Measurements from ENCODE around the gene ADAM17.
"Not testable (repeated sequence)": the region's sequence is repeated elsewhere in the genome, so short reads cannot be mapped to it uniquely, and the experiment has no call there.

Gene ADAM17

DNA sequence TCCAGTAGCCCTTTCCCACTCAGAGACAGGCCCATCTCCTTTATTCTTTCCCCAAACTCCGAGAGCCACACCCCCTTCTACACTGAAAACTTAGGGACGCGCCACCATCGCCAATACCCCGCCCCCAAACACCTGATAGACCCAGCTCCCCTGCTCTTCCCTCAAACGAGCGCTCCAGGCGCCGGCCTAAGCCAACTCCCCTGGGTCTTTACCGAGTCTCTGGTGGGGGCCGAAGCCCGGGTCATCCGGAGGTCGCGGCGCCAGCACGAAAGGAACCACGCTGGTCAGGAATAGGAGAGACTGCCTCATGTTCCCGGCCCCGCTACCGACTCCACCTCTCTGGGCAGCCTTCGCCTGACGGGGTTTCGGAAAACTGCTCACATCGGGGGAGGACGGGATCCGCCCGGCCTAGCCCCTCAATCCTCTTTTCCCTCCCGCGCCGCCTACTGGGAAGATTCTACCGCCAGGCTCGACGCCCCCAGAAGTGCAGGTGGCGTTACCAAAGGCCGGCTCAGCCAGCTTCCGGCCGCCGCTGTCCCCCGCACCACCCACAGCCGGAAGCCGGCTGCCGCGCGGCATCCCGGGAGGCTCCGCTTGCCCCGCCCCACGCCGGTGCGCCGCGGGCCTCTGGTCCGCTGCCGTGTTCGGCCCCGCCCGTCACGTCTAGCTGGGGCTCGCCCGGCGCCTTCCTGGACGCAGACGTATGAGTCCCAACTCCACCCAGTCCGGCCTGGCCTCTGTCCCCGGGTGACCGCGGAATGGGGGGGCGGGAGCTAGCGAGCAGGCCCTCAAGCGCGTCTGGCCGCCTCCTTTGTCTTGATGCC lies at the start of gene ADAM17:
TSS of gene ADAM17 (minus strand) at position 534 of the 824 bp plus-strand sequence. CDS start at position 309, 225 bp downstream.
- DNase-seq (ENCODE audit: low read depth in 2 of 2), result peak; percentile 88 to 90

DNA sequence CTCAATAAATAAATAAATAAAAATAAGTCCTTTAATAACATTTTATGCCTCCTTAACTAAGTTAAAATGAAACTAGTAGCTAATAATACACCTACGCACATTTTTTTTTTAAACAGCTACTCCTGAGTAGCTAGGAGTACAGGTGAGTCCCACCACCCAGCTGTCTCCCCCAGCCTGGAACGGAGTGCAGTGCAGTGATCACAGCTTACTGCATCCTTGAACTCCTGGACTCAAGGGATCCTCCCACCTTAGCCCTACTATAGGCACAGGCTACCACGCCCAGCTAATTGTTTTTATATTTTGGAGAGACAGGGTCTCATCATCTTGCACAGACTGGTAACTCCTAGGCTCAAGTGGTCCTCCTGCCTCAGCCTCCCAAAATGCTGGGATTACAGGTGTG lies 46.8 kb upstream of the ADAM17 start:
- no peak for DNase-seq (ENCODE audit: low read depth in 2 of 2)

DNA sequence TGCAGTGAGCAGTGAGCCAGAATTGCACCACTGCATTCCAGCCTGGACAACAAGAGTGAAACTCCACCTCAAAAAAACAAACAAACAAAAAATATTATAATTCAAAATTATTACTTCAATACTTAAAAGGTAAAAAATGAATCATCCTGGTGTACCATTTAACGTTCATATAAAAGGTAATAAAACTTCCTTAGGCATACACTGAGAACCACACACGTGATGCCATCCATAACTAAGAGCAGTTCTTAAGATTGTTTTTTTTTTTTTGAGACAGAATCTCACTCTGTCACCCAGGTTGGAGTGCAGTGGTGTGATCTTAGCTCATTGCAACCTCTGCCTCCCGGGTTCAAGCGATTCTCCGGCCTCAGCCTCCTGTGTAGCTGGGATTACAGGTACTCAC lies 45.8 kb upstream of the ADAM17 start:
- DNase-seq (ENCODE audit: low read depth in 2 of 2), result no peak

DNA sequence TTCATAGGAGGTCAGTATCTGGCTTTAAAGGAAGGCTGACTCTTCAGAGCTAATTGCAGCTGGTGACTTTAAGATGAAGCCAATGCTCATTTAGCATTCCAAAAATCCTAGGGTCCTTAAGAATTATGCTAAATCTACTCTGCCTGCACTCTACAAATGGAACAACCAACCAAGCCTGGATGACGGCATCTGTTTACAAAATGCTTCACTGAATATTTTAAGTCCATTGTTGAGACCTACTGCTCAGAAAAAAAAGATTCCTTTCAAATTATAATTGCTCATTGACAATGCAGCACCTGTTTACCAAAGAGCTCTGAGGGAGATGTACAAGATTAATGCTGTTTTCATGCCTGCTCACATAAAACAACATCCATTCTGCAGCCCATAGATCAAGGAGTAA lies 43.8 kb upstream of the ADAM17 start:
- no peak for DNase-seq (ENCODE audit: low read depth in 2 of 2)

DNA sequence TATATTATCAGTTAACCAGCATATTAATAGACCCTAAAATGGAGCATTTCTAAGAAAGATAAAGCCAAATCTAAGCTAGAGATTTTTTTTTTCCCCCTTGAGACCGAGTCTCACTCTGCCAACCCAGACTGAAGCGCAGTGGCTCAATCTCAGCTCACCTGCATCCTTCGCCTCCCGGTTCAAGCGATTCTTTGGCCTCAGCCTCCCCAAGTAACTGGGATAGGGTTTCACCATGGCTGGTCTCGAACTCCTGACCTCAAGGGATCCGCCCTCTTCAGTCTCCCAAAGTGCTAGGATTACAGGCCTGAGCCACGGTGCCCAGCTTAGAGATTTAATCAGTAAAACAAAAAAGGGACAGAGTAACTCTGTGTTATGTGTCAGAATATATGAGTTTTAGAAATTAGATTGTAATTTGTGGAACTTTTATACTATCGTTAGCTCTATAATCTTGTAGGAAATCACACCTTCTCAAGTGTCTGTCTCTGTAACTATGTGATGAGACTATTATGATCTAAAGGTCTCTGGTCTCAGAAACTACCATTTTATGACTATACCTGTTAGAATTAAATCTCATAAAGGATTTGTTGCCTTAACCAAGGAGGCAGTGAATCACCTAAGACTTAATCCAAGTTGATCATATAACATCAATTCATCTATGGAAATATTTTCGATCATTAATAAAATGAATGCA lies 41.1 kb upstream of the ADAM17 start:
- no peak for DNase-seq (ENCODE audit: low read depth in 2 of 2)

DNA sequence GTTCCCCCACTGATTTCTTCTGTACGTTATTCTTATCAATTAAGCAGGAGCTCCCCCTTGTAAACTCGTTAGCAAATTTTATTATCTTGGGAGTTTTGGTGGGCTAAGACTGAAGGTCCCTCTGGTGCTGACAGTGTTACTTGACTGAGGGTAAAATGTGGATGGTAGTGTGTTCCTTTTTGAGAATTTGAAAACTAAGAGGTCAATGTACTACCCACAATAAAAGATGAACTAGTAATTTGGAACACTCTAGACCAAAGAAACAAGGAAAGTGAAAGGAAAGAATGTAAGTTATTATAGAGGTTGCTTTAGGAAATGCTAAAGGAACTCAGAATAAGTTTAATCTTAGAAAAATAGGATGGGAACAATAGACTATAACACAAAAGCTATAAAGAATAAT lies 40.1 kb upstream of the ADAM17 start:
- DNase-seq (ENCODE audit: low read depth in 2 of 2), result no peak

DNA sequence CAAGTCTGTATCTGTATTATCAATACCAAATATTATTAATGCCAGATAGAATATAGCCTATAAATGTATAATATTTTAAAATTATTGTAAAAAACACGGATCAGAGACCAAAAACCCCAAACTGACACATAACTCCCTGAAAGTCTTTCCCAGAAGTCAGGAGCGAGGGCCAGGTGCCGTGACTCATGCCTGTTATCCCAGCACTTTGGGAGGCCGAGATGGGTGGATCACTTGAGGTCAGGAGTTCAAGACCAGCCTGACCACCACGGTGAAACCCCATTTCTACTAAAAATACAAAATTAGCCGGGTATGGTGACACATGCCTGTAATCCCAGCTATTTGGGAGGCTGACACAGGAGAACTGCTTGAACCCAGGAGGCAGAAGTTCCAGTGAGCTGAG lies 39.6 kb upstream of the ADAM17 start:
- not testable (repeated sequence) for DNase-seq (ENCODE audit: low read depth in 2 of 2)

DNA sequence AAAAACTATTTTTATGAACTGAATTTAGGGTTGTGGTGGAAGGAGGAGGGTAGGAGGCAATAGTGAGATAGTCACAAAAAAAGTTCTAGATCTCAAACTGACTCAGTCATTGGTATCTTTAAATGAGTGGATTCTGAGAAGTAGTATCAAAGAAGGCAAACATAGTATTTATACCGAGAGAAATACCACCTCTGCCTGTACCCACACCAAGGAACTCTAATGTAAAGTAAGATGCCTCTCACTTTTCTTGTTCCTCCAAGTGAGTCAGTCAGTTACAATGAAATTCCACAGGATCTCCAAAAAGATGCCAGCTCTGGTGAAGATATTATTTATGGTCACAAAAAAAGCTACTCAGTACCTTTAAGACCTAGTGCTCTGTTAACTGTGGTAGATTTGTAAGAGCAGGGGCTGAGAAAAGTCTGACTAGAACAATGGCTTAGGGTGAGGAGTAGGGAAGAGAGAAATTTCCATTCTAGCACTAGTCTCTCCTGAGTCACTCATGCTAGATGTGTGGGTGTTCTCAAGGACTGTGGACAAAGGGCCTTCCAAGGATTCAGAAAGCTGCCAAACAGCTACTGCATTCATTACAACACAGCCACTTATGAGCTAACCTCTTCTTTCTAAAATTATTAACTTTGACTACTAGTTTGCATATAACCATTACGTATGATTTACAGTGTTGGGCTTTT lies 38.9 kb upstream of the ADAM17 start:
- peak; percentile 26 to 37 for DNase-seq (ENCODE audit: low read depth in 2 of 2)

DNA sequence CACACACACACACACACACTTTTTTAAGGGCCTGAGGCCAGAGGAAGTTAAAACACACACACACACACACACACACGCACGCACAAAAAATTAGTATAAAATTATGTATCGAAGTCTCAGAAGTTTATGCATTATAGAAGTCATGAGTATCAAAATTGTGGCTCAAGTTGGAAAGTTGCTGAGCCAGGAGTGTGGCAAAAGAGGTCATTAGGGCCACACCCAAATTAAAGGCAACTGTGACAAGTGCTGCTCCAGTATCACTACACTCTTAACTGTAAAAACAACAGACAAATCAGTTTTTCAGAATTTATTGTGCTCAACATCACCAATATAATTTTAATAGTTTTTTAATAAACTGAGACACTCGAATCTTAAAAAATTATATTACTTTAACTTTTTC lies 38.3 kb upstream of the ADAM17 start:
- DNase-seq (ENCODE audit: low read depth in 2 of 2), result no peak

DNA sequence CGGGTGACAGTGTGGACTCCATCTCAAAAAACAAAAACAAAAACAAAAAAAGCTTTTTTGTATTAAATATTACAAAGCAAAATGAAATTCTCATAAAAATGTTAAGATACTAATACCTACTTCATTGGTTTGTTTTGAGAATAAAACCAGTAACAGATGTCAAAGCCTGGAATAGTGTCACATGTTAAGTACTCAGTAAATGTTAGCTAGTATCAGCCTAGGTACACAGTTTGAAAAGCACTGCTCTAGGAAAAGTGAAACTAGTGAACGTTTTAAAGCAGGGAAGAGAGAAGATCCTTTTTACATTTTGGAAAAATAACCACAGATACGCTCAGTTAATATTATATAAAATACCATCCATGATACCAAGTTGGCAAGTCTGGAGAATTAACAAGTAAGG lies 37.1 kb upstream of the ADAM17 start:
- no peak for DNase-seq (ENCODE audit: low read depth in 2 of 2)

DNA sequence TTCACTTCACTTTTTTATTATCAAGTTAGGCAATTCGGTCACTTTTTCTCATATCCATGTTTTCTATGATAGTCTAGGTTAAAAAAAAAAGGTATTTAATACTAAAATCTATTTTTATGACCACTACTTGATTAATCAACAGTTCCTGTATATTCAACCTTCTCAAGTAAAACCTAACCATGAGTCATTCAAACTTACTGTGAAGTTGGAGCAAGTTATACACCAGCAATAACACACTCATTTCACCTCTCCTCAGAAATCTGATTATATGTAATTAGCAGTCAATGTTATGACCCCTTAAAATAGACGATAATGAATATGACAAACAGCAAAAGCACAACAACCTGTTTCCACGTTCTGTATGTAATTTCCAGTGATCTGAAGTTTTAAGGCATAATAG lies 35.0 kb upstream of the ADAM17 start:
- DNase-seq (ENCODE audit: low read depth in 2 of 2), result no peak

DNA sequence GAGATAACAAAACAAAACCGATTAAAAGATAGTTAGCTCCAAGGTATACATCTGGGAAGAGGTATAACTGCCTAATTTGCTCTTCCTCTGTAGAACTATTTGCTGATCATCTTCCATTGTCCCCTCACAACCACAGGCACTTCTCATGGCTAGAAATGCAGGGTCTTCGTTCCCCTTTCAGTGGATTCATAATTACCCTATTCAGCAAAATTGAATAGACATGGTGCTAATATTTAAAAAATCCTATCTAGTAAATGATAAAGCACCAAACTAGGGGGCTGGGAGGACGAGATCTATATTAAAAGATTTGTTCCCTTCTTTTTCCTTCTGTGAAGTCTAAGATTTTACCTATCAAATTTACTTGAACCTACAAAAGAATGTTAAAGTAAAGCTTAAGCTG lies 30.8 kb upstream of the ADAM17 start:
- DNase-seq (ENCODE audit: low read depth in 2 of 2), result no peak

DNA sequence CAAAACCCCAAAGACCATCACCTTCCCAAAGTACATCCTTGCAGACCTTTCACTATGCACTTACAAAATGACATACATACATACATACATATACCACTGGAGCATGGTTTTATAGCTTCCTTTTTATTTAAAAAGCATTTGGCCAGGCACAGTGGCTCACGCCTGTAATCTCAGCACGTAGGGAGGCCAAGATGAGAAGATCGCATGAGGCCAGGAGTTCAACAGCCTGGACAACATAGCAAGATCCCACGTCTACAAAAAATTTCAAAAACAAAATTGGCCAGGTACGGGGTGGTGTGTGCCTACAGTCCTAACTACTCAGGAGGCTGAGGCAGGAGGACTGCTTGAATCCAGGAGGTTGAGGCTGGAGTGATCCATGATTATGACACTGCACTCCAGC lies 29.9 kb upstream of the ADAM17 start:
- no peak for DNase-seq (ENCODE audit: low read depth in 2 of 2)

DNA sequence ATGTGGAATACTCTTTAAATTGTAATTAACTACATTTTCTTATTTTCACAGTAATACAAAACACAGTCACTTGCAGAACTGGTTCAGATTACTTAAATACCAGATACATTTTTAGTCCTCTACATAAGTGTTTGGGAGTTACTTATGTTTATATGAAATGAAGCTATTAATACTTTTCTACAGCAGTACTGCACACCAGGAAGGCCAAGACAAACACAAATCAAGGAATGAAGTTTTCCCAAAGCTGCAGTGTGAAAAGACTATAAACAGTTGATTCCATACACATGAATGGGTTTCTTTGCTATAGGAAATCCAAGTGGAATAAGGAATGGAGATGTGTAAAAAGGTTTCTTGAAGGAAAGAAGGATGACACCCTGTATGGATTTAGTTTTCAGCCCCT lies 29.3 kb upstream of the ADAM17 start:
- DNase-seq (ENCODE audit: low read depth in 2 of 2), result not testable (repeated sequence)

DNA sequence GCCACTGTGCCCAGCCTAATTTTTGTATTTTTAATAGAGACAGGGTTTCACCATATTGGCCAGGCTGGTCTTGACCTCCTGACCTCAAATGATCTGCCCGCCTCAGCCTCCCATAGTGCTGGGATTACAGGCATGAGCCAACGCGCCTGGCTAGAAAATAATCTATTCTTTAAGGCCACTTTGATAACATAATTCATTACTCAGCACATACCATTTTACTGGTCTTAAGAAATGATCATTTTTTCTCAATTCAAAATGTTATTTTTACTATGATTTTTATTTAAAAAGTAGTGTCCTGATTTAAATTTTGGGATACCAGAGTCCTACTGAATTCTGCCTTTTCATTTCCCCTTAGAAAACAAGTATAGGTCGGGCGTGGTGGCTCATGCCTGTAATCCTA lies 27.0 kb upstream of the ADAM17 start:
- no peak for DNase-seq (ENCODE audit: low read depth in 2 of 2)

DNA sequence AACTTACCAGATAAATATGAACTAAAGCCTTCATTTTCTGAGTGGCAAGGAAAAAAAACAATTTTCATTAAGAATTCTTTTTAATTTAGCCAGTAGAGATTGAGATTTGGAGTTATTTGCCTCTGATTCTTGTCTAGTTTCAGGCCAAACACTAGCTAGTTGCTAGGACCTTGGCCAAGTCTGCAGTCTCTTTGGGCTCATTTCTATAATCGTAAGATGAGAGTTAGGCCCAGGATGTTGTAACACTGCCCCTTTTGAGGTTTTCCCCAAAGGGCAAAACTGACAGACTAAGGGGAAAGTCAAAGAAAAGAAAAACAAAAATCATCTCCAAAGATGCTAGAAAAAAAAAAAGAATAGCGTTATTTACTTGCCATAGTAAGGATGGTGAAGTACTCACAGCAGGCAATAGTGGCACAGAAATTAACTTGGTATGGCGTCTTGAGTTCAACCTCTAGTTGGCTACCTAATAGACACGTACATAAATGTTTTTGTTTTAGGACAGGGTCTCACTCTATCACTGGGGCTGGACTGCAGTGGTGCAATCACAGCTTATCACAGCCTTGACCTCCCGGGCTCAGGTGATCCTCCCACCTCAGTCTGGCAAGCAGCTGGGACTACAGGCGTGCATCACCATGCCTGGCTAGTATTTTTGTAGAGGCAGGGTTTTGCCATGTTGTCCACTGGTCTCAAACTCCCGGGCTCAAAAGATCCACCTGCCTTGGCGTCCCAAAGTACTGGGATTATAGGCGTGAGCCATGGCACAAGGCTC lies 23.0 kb upstream of the ADAM17 start:
- no peak for DNase-seq (ENCODE audit: low read depth in 2 of 2)

DNA sequence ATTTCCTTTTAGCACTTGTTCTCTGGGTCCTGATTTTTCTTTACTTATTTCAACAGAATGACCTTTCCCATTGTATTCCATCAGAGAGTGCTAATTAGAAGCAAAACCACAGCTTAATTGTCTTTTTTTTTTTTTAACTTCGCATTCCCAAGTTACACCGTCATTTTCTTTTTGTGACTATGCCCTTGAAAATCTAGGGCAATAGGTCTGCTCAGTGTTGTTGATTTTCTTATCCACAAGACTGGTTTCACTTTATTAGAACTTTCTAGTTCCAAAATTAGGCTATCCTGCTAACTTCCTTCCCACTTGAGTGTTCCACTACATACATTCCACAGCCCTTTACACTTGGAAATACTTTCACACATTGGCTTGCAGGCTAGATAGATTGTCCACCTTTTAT lies 18.7 kb upstream of the ADAM17 start:
- DNase-seq (ENCODE audit: low read depth in 2 of 2), result no peak

DNA sequence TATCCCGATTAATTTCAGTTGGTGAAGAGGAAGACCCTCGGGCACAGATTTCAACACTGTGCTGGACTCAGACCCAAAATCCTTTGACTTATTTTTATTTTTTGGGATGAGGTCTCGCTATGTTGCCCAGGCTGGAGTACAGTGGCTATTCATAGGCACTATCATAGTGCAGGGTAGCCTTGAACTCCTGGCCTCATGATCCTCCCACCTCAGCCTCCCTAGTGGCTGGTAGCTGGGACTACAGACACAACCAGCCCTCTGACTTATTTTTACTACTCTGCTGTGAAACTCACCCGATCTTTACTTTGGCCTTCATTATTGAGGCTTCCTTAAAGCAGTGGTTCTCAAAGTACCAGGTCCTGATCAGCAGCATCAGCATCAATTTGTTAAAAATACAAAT lies 18.2 kb upstream of the ADAM17 start:
- no peak for DNase-seq (ENCODE audit: low read depth in 2 of 2)

DNA sequence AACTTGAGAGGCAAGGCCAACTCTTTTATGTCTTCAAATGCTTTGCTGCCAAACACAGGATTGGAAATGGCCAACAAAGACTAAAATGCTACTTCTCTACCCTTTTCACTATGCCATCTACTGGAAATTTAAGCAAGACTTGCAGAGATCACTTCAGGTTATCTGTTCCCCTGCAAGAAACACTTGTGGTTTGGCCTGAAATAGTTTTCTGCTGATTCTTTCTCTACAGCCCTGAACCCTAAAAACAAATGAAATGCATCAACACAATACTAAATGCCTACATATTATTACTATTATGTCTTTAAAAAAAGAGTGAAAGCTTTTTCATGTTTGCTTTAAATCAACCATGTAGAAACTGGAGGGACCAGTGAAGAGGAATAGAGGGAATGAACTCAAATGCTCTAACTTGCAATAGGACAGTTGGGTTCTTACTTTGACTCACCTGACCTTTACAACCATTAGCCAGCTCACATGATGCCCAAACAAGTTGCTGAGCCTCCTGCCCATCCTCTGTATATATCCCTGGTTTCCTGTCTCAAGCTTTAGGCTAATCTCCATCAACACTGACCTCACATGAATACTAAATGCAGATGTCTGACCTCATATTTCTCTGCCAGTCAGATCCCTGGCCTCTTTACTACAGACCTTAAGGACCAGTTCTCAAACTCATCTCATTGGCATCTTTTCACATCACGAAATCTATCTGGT lies 17.5 kb upstream of the ADAM17 start:
- DNase-seq (ENCODE audit: low read depth in 2 of 2), result no peak

DNA sequence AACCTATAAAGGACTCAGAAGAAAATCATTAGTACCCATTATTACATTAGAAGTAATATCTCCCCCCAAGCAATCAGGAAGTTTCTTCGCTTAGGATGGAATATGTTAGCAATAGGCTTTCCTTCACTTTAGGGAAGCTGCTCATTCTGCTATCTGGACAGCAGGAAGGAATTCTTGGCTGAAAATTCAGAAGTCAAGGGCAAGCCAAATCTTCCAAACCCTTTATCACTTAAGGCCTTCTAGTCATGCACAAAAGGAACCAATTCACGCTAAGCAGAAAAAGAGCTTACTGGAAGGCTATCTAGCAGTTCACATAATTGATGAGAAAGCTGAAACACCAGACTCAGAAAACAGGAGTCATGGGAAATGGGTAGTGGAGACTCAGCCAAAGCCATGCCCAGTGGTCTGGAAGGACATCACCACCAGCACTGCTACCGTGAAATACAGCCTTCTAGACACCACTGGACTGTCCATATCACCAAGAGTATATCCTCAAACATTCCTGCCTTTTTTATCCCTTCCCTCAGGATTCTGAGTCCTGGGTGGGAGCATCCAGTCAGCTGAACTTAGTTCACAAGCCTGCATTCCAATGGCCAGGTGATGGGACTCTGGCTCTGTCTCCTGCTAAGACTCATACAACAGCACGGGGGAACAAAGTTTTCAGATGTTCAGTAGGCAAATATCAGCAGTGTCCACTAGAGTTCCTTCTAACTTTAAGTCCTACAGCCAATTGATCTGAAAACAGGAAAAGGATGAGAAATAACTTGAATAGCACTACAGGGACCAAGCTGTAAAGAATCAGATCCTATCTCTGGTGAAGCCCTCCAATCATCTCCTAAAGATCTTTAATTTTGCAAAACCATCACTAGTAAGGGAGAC lies 14.8 kb upstream of the ADAM17 start:
- DNase-seq (ENCODE audit: low read depth in 2 of 2), result no peak
